NOMO-1 treated with DMSO at 0.1 percent for 48 hours (cell line): Measurements from ENCODE around the gene PDP2.
"Not testable (repeated sequence)": the region's sequence is repeated elsewhere in the genome, so short reads cannot be mapped to it uniquely, and the experiment has no call there.

Experiments used
- DNase-seq: peaks from one replicate; lab custom pipeline; 2025; ENCODE audit not compliant: unreplicated experiment; lab: John Stamatoyannopoulos, UW

PDP2 gene

DNA sequence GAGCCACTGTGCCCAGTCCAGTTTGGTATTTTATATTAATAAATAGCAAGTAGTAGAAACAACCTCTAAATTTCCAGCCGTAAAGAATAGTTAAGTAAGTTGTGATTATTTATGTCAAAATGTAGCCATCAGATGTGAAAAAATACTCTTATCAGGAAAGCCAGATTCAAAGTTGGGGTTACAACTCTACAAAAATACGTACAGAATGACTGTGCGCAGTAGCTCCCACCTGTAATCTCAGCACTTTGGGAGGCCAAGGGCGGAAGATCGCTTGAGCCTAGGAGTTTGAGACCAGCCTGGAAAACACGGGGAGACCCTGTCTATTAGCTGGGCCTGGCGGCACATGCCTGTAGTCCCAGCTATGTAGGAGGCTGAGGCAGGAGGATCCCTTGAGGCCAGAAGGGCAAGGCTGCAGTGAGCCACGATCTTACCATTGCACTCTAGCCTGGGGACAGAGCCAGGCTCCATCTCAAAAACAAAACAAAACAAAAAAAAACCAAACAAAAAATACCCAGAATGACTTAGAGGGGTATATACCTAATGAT, 1.7 kb downstream of the PDP2 start:
- DNase-seq: no peak

GRCh38 chr16:66882702-66883101, 2.4 kb downstream of the PDP2 start:
- no peak for DNase-seq

- DNase-seq: no peak
Observed at GRCh38 chr16:66885491-66885890, 5.2 kb downstream of the PDP2 start.

DNA sequence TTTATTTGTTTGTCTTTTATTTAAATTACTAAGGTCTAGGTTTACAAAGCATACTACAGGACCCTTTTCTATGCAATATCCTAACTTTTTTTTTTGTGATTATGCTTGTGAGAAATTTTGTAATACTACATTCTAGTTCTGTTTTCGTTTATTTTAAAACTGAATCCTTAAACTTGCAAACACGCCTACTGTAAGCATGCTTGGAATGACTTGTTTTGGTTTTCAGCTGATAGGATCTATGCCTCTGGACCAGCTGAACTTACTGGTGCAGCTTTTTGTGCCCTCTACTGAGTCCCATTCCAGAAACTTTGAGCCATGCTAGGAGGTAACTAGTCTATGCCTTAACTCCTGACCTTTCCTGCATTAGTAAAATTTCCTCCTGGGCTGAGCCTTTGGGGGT, 6.0 kb downstream of the PDP2 start:
- no peak for DNase-seq

DNA sequence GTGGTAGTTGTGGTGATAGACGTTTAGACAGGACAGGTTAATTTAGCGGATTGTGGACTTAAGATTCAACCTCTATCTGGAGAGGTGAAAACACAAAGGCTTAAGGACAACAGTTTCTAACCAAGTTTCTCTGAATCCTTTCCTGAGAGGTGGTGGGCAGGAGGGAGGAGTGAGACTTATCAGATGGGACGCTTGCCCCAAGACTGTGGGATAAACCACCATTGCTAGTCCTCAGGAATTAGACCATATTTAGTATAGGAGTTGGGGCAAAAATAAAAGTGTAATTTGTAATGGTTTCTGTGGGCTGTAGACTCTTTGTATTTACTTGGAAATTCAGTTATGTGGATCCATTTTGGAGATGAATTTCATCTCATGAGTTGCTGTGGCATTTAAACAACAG, 6.6 kb downstream of the PDP2 start:
- DNase-seq: no peak

DNA sequence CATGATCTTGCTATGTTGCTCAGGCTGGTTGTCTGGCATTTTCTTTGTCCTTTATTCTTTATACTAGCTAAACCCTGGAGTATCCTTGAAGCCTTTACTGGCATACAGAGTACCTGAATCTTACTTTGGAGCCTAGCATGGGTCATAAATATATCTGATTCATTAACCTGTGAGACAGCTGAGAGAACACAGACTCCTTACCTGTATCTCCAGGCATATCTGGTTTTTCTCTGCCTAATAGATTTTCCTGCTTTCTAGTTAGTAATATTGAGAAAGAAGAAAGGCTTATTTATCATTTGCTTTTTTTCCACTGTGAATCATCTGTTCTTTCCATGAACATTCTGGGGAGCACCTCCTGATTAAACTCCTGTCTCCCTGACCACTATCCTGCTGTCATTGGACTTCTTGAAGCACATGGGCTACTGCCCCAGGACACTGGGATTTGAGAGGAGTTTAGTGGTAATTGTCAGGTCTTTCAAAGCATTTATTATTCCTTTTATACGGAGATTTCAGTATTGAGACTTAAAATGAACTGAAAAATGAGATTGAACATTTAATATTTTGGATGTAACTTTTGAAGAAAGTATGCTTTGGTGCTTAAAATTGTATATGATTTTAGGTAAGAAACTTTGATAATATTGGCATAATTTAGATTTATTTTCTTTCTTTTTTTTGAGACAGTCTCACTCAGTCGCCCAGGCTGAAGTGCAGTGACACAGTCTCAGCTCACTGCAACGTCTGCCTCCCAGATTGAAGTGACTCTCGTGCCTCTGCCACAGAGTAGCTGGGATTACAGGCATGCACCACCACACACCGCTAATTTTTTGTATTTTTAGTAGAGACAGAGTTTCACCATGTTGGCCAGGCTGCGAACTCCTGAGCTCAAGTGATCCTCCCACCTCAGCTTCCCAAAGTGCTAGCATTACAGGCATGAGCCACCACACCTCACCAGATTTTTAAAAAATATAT, 8.6 kb downstream of the PDP2 start:
- DNase-seq: no peak

DNA sequence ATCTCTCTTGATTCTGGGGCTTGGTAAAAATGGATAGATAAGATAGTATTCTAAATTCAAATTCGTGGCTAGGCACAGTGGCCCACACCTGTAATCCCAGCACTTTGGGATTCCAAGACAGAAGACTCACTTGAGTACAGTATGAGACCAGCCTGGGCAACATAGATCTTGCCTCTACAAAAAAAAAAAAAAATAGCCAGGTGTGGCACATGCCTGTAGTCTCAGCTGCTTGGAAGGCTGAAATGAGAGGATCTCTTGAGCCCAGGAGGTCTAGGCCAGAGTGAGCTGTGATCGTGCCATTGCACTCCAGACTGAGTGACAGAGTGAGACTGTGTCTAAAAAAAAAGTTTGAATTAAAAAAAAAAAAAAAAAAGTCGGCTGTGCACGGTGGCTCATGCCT, 9.3 kb downstream of the PDP2 start:
- DNase-seq: no peak

DNA sequence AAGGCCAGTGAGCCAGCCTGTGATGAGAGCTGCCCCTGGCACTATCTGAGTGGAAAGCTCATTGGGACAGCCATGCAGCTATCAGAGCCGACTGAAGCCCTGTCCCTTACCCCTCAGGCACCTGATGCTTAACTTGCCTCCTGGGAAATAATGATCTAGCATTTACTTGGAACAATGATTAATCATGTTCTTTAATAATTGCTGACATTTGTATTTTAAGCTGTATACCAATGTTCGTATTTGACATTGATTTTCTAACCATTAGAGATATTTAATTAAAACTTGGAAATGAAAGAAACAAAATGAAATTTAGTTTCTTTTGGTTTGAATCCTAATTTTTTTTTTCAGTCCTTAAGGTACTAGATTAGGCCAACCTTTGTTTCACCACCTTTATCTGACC, 10.5 kb downstream of the PDP2 start:
- no peak for DNase-seq

DNA sequence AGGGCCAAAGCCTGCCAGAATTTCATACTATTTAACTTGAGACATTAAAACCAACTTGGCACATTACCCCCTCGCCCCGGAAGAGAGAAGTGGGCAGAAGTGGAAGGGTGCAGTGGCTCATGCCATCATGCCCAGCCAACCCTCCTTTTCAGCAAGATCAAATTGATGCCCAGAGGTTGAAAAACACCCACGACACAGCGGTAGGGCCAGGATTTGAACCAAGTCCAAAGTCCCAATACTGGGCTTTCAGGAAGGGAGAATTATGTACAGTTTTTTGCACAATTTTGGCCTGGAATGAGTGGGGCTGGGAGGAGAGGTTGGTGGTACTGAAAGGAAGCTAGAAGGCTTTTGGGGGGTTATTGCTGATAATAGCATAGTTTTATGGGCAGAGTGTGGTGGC, 11.0 kb downstream of the PDP2 start:
- no peak for DNase-seq

DNA sequence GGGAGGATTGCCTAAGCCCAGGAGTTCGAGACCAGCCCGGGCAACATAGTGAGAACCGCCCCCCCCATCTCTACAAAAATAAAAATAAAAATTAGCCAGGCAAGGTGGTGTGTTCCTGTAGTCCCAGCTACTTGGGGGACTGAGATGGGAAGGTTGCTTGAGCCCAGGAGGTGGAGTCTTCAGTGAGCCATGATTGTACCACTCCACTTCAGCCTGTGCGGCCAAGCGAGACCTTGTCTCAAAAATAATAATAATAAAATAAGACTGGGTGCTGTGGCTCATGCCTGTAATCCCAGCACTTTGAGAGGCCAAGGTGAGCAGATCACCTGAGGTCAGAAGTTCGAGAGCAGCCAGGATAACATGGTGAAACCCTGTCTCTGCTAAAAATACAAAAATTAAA, 11.5 kb downstream of the PDP2 start:
- DNase-seq: no peak

GRCh38 chr16:66894055-66894454, 13.7 kb downstream of the PDP2 start:
- DNase-seq: no peak

DNA sequence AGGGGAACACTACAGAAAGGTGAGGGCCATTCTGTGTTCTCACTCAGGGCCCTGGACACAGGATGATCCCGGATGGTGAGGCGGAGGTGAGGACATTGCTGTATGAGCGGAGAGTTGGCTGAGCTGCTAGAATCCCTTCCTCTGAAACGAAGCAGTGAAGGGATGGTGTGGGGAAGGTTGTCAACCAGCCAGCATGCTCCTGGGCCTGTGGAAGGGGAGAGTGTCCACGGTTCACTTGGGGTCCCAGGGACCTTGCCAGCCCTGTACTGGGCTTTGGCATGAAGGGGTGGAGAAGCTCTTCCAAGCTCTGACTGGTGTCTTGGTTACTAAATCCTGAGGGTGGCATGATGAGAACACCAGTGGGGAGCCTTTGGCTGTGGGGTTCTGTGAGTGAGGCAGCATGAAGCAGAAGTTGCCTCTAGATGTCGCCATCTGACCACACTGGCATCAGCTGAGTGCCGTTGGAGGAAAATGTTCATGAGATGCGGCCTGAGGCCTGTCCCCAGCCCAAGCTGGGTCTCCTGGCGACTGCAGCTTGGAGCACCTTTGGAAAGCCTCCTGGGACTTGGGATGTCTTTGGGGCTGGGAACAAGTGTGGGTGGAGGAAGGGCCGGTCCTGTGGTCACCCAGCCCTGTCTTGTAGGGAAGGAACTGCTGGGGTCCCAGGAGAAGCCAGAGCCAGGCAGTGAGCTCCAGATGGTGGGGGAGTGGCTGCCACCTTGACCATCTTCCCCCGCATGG, 14.8 kb downstream of the PDP2 start:
- DNase-seq: peak; percentile 55

DNA sequence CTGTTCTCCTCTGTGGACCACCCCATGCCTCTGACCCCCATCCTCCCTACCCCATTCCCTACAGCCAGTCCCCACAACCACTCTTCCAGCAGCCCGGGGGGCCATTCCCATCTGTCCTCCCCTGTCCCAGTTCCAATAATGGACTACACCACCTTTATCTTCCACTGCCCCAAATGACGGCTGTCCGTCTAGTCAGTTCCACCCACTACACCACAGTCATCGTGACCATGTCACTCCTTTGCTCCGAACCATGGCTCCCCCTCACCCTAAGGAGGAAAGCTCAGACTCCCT, 15.3 kb downstream of the PDP2 start:
- DNase-seq: no peak

GRCh38 chr16:66895999-66896398, 15.7 kb downstream of the PDP2 start:
- no peak for DNase-seq

DNA sequence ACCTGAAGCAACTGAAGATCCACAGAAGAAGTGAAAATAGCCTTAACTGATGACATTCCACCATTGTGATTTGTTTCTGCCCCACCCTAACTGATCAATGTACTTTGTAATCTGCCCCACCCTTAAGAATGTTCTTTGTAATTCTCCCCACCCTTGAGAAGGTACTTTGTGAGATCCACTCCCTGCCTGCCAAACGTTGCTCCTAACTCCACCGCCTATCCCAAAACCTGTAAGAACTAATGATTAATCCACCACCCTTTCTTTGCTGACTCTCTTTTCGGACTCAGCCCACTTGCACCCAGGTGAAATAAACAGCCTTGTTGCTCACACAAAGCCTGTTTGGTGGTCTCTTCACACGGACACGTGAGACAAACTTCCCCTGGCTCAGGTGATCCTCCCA, 16.4 kb downstream of the PDP2 start:
- DNase-seq: not testable (repeated sequence)

- DNase-seq: no peak
Observed at GRCh38 chr16:66898207-66898606, 17.9 kb downstream of the PDP2 start.

DNA sequence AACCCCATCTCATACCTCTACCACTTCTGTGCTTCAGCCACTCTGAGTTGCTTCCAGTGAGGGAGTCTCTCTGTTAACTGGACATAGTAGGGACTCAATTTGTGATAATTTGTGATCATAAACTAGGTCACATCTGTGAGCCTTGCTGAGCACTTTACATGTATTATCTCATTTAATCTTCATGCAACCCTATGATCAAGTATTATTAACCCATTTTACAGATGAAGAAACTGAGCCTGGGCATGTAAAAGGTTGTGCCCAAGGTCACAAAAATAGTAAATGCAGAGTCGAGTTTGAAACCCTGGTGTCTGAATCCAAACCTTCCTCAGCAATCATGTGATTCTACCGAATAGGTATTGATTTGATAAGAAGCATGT, 18.6 kb downstream of the PDP2 start:
- DNase-seq: no peak

GRCh38 chr16:66899310-66899944, 19.1 kb downstream of the PDP2 start:
- no peak for DNase-seq

- no peak for DNase-seq
Observed at GRCh38 chr16:66899945-66900710, 19.8 kb downstream of the PDP2 start.

GRCh38 chr16:66900721-66901441, 20.6 kb downstream of the PDP2 start:
- DNase-seq: no peak
